T-cell (primary cell): ENCODE data around the gene DNAJB11. TPM values are rescaled to one million over a fixed set of nuclear protein-coding genes. Genes with fewer than 3 reads are reported as not detected.
"Not testable (repeated sequence)": the region's sequence is repeated elsewhere in the genome, so short reads cannot be mapped to it uniquely, and the experiment has no call there.

ENCODE experiments used
- ATAC-seq, 4 experiments: fragments of 200-7000 bp in 3 of 4; fragments of 150-1000 bp in 1 of 4; cut with Tn5 transposase; replicated peaks in 1 of 4; 1 replicate in 3 of 4; 2 replicates in 1 of 4; pipeline ENCODE4 v1.10.0; 2021; ENCODE audit warnings: moderate library complexity in 3 of 4, mild to moderate bottlenecking in 2 of 4, moderate number of reproducible peaks in 1 of 4
- CTCF ChIA-PET, 2 donors: fragments of 300-600 bp; sonication (Branson Sonifier 250); formaldehyde crosslinking; loops; one replicate each; lab custom pipeline; 2022; ENCODE audit warnings: antibody characterized with exemption in 2 of 2; lab: Charles Lee
- POLR2A ChIA-PET, 2 donors: fragments of 300-600 bp; sonication (Branson Sonifier 250); formaldehyde crosslinking; loops; one replicate each; lab custom pipeline; 2022; ENCODE audit warnings: antibody characterized with exemption in 2 of 2; lab: Charles Lee
- DNase-seq, 35 experiments: peaks; one replicate each; pipeline versions ENCODE4 v3.0.0 to v3.0.0-alpha.2; 2013 to 2023
- H3K27ac ChIP-seq: one replicate; pipeline ENCODE4 v1.5.1; 2013; ENCODE audit warnings: low read length
- H3K27me3 ChIP-seq, 2 experiments: replicated peaks in 1 of 2; 1 replicate in 1 of 2; 2 replicates in 1 of 2; pipeline versions ENCODE4 v1.6.1 to v1.7.0; 2013; ENCODE audit warnings: low read length in 1 of 2, mixed read lengths in 1 of 2; ENCODE audit not compliant: control insufficient read depth in 2 of 2, insufficient read depth in 2 of 2; ENCODE audit errors: extremely low read depth in 1 of 2
- H3K36me3 ChIP-seq, 2 donors: 1 replicate in 1 of 2; 2 replicates in 1 of 2; pipeline versions ENCODE4 v1.6.1 to v1.7.0; 2013; ENCODE audit warnings: low read length in 1 of 2; ENCODE audit not compliant: control insufficient read depth in 2 of 2, insufficient read depth in 1 of 2; ENCODE audit errors: extremely low read depth in 1 of 2
- H3K4me1 ChIP-seq, 2 experiments: 1 replicate in 1 of 2; 2 replicates in 1 of 2; pipeline versions ENCODE4 v1.6.1 to v1.7.0; 2013; ENCODE audit warnings: low read length in 2 of 2, mixed read lengths in 1 of 2; ENCODE audit not compliant: insufficient read depth in 2 of 2, control insufficient read depth in 1 of 2; ENCODE audit errors: extremely low read depth in 1 of 2
- H3K4me3 ChIP-seq, 2 donors: 1 replicate in 1 of 2; 2 replicates in 1 of 2; pipeline versions ENCODE4 v1.5.1 to v1.7.0; 2013; ENCODE audit warnings: mild to moderate bottlenecking in 2 of 2, low read length in 1 of 2, moderate library complexity in 1 of 2; ENCODE audit not compliant: control insufficient read depth in 1 of 2; ENCODE audit errors: extremely low read depth in 1 of 2
- H3K9me3 ChIP-seq: 2 replicates; pipeline ENCODE4 v1.7.0; 2013
- H3K27ac Mint-ChIP-seq, 2 donors: one replicate each; pipeline ENCODE4 v1.8.0; 2020 to 2021; ENCODE audit warnings: mild to moderate bottlenecking in 2 of 2, mixed read lengths in 2 of 2
- H3K27me3 Mint-ChIP-seq, 2 donors: one replicate each; pipeline ENCODE4 v1.8.0; 2021 to 2022; ENCODE audit warnings: mixed read lengths in 2 of 2
- H3K36me3 Mint-ChIP-seq: one replicate; pipeline ENCODE4 v1.8.0; 2021; ENCODE audit warnings: mixed read lengths
- H3K4me1 Mint-ChIP-seq, 3 donors: one replicate each; pipeline ENCODE4 v1.8.0; 2020 to 2022; ENCODE audit warnings: mixed read lengths in 3 of 3, mild to moderate bottlenecking in 1 of 3
- H3K4me3 Mint-ChIP-seq, 3 donors: one replicate each; pipeline ENCODE4 v1.8.0; 2020 to 2022; ENCODE audit warnings: mild to moderate bottlenecking in 3 of 3, mixed read lengths in 3 of 3, moderate library complexity in 3 of 3
- H3K9me3 Mint-ChIP-seq, 3 donors: one replicate each; pipeline ENCODE4 v1.8.0; 2020 to 2022; ENCODE audit warnings: mixed read lengths in 3 of 3
- WGBS: methylation state at CpG from one replicate; pipeline ENCODE4 v1.1.5; 2013; ENCODE audit warnings: missing lambda C conversion rate; ENCODE audit not compliant: insufficient coverage; 5-methylcytosine and 5-hydroxymethylcytosine counted together
- total RNA-seq, 35 experiments: library from RNA in 6 of 35; stranded (reverse) in 6 of 35; fragments of 120-200 nt in 1 of 35; gene quantifications; one replicate each; pipeline versions ENCODE4 v1.2.1 to v1.2.4 and lab custom pipeline; 2013 to 2026

DNAJB11 gene
- total RNA-seq, 5 donors from 2014 or later (not counting 1 experiment from before 2014, with no cell fraction given): 28.7 to 65.4 (median 31.7) TPM

DNA sequence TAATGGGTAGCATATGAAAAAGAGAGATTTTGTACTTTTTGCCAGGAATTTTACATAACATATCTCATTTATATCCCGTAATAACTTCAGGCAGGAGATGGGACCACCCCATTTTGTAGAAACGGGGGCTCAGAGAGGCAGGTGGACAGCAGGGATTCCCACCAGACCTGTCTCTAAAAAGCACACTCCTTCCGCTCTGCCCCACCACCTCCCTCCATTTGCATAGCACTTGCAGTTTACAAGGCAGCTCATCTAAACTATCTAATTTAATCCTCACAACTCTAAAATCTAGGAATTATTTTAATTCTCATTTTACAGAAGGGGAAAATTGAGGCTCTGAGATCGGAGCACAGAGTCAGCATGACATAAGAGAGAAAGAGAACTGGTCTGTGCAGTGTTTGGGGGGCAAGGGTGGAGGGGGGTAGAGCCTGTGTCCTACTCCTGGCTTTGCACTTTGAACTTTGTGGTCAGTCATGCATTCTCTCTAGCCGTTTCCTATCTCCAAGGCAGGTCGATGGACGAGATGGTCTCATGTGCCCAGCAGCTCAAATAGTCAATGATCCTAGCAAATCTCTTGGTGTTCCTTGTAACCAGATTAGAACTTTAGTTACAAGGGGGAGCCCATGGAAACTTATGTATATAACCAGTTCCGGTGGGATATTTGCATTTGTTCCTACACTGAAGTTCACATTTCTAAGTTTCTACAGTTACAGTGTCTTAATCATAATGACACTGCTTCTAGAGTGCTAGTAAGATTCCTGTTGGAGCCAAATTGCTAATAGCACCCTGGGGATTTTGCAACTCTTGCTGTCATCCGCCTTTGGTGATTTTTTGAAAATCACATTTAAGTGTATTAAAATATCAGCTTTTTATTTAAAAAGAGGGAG, 44.9 kb upstream of the DNAJB11 start:
- ATAC-seq (no peak), DNase-seq (no peak)
- Histone ChIP-seq H3K4me3 (no peak overlapping the region), H3K27ac (no peak overlapping the region), H3K36me3 (no peaks in the 10 kb centered on the region), H3K27me3 (no peaks in the 10 kb centered on the region), H3K4me1 (peaks cover 19 to 22% of the 10 kb centered on the region in 2 experiments), H3K9me3 (no peaks in the 10 kb centered on the region)
- H3K9me3 Mint-ChIP-seq: no peaks in the 10 kb centered on the region
- ChIA-PET CTCF (interaction anchor here (0.6 to 0.8 kb wide), 3 partner anchors 14 to 1611 kb away, joined by 3 to 5 read pairs (median 3); no protein-coding TSS in a partner anchor), POLR2A (interaction anchor here in 1 of 2 donors (0.5 kb wide), 1 partner anchor 52 kb away, joined by 3 read pairs; no protein-coding TSS in a partner anchor)
- H3K27ac Mint-ChIP-seq: no peak overlapping the region
- H3K27me3 Mint-ChIP-seq: no peaks in the 10 kb centered on the region
- H3K4me3 Mint-ChIP-seq: no peak overlapping the region
- H3K4me1 Mint-ChIP-seq: peaks cover 25 to 35% (median 27%) of the 10 kb centered on the region in 3 donors
- H3K36me3 Mint-ChIP-seq: peaks cover 9% of the 10 kb centered on the region
- WGBS: 86% methylated on average over 4 of the region's 9 CpGs

GRCh38 chr3:186526256-186526606, 44.3 kb upstream of the DNAJB11 start:
- no peaks in the 10 kb centered on the region for H3K9me3 Mint-ChIP-seq
- no peak overlapping the region for H3K27ac Mint-ChIP-seq
- no peak overlapping the region for H3K4me3 Mint-ChIP-seq
- H3K36me3 Mint-ChIP-seq: peaks cover 12% of the 10 kb centered on the region
- Histone ChIP-seq H3K4me3 (no peak overlapping the region), H3K36me3 (no peaks in the 10 kb centered on the region), H3K9me3 (no peaks in the 10 kb centered on the region), H3K4me1 (peaks cover 18 to 20% of the 10 kb centered on the region in 2 experiments), H3K27me3 (no peaks in the 10 kb centered on the region), H3K27ac (no peak overlapping the region)
- ChIA-PET POLR2A (no interaction called here), CTCF (interaction anchor here (0.8 kb wide), 2 partner anchors 13 to 14 kb away, joined by 3 to 5 read pairs; no protein-coding TSS in a partner anchor)
- ATAC-seq: no peak
- no peaks in the 10 kb centered on the region for H3K27me3 Mint-ChIP-seq
- DNase-seq: peak in 5 of 35 experiments; percentile 6 to 44 (median 22)
- peaks cover 23 to 31% (median 24%) of the 10 kb centered on the region in 3 donors for H3K4me1 Mint-ChIP-seq
- 63% methylated on average over 4 of the region's 6 CpGs for WGBS

- Histone ChIP-seq H3K9me3 (no peaks in the 10 kb centered on the region), H3K4me3 (no peak overlapping the region), H3K27ac (no peak overlapping the region), H3K4me1 (peaks cover 28 to 30% of the 10 kb centered on the region in 2 experiments), H3K27me3 (no peaks in the 10 kb centered on the region), H3K36me3 (no peaks in the 10 kb centered on the region)
- Mint-ChIP-seq H3K27me3 (no peaks in the 10 kb centered on the region), H3K36me3 (peaks cover 16% of the 10 kb centered on the region), H3K9me3 (no peaks in the 10 kb centered on the region), H3K27ac (no peak overlapping the region), H3K4me1 (peaks cover 36 to 41% (median 38%) of the 10 kb centered on the region in 3 donors), H3K4me3 (no peak overlapping the region)
- ATAC-seq (peak in 3 of 4 experiments; percentile 23 to 48 (median 30)), DNase-seq (no peak)
- POLR2A ChIA-PET: no interaction called here
- WGBS: 22% methylated on average over 1 of the region's 11 CpGs
- CTCF ChIA-PET: interaction anchor here (0.6 to 1.2 kb wide), 8 partner anchors 9 to 611 kb away, joined by 3 to 9 read pairs (median 4); no protein-coding TSS in a partner anchor
Measured at GRCh38 chr3:186529201-186529999, 41.1 kb upstream of the DNAJB11 start.

GRCh38 chr3:186530415-186530814, 40.1 kb upstream of the DNAJB11 start:
- Mint-ChIP-seq H3K4me1 (peaks cover 41 to 50% (median 45%) of the 10 kb centered on the region in 3 donors), H3K36me3 (peaks cover 16% of the 10 kb centered on the region), H3K4me3 (no peak overlapping the region), H3K9me3 (no peaks in the 10 kb centered on the region), H3K27ac (no peak overlapping the region), H3K27me3 (no peaks in the 10 kb centered on the region)
- H3K9me3 ChIP-seq: no peaks in the 10 kb centered on the region
- ChIA-PET CTCF (interaction anchor here in 1 of 2 donors (0.7 kb wide), 1 partner anchor 612 kb away, joined by 9 read pairs; no protein-coding TSS in a partner anchor), POLR2A (no interaction called here)
- H3K27ac ChIP-seq: no peak overlapping the region
- DNase-seq (no peak), ATAC-seq (no peak)
- no peaks in the 10 kb centered on the region for H3K27me3 ChIP-seq
- H3K36me3 ChIP-seq: no peaks in the 10 kb centered on the region
- H3K4me3 ChIP-seq: no peak overlapping the region
- peaks cover 32 to 33% of the 10 kb centered on the region in 2 experiments for H3K4me1 ChIP-seq

DNA sequence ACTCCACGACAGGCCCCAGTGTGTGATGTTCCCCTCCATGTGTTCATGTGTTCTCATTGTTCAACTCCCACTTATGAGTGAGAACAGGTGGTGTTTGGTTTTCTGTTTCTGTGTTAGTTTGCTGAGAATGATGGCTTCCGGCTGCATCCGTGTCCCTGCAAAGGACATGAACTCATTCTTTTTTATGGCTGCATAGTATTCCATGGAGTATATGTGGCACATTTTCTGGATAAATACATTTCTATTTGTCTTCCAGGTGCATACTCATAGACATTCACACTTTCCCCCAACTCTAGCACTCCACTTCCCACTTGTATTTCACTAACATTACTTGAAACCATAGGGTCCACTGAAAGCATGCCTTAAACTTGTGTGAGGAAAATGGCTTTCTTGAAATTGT, 38.8 kb upstream of the DNAJB11 start:
- H3K4me3 ChIP-seq, H3K27me3 ChIP-seq, H3K27ac Mint-ChIP-seq, ATAC-seq, H3K9me3 ChIP-seq, H3K9me3 Mint-ChIP-seq, H3K27ac ChIP-seq, H3K4me3 Mint-ChIP-seq, H3K36me3 ChIP-seq, POLR2A ChIA-PET, DNase-seq, H3K27me3 Mint-ChIP-seq, CTCF ChIA-PET: not testable (repeated sequence)
- WGBS: no CpG with 5 or more reads among the region's 3 CpGs
- peaks cover 11% of the 10 kb centered on the region for H3K36me3 Mint-ChIP-seq
- peaks cover 41 to 52% (median 45%) of the 10 kb centered on the region in 3 donors for H3K4me1 Mint-ChIP-seq
- H3K4me1 ChIP-seq: peaks cover 32 to 33% of the 10 kb centered on the region in 2 experiments

DNA sequence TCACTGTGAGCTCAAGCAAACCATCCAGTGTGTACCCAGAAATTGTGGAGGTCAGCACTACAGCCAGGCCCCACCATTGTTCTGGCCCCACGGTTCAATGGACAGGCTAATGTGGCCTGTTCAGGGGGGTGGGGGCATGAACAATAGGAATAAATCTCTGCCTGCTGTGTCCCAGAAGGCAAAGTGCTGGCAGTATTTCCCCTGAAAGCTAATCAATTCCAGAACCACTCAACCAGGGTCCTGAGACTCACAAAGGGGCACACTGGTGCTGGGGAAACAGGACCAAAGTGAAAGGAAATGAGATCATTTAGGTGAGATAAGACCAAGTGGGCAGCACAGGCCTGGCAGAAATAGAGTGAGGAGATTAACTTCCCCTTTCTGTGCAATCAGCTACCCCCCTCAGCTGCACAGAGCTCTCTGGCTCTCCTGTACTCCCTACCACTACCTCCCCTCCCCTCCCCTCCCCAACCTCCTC, 37.9 kb upstream of the DNAJB11 start:
- ChIA-PET CTCF (interaction anchor here (0.6 to 0.8 kb wide), 3 partner anchors 84 to 551 kb away, joined by 3 to 6 read pairs (median 3); no protein-coding TSS in a partner anchor), POLR2A (interaction anchor here in 1 of 2 donors (0.6 to 1.1 kb wide), 2 partner anchors 13 to 47 kb away, joined by 3 read pairs; no protein-coding TSS in a partner anchor)
- H3K4me3 ChIP-seq: no peak overlapping the region
- H3K27ac ChIP-seq: no peak overlapping the region
- H3K9me3 ChIP-seq: no peaks in the 10 kb centered on the region
- Mint-ChIP-seq H3K4me1 (peaks cover 41 to 54% (median 45%) of the 10 kb centered on the region in 3 donors), H3K36me3 (peaks cover 11% of the 10 kb centered on the region), H3K27me3 (no peaks in the 10 kb centered on the region), H3K27ac (no peak overlapping the region), H3K4me3 (no peak overlapping the region), H3K9me3 (no peaks in the 10 kb centered on the region)
- no peak for ATAC-seq
- H3K27me3 ChIP-seq: no peaks in the 10 kb centered on the region
- DNase-seq: no peak
- WGBS: no CpG with 5 or more reads among the region's 1 CpG
- no peaks in the 10 kb centered on the region for H3K36me3 ChIP-seq
- peaks cover 32 to 33% of the 10 kb centered on the region in 2 experiments for H3K4me1 ChIP-seq
